OCI-LY1 (cell line): Measurements from ENCODE around the gene LEKR1.

Experiments used
- CTCF ChIP-seq: fragments of 200-600 bp; sonication (generic), shearing (Covaris generic); IDR thresholded peaks from 2 replicates; pipeline ENCODE4 v1.5.1; 2017; ENCODE audit warnings: mild to moderate bottlenecking, antibody characterized with exemption, low read length, moderate library complexity, mixed read lengths
- EZH2 ChIP-seq: fragments of 200-600 bp; sonication (generic), shearing (Covaris generic); IDR thresholded peaks from 2 replicates; pipeline ENCODE4 v1.8.0; 2017; ENCODE audit warnings: borderline replicate concordance, mixed run types, mild to moderate bottlenecking, antibody characterized with exemption, low read length, moderate library complexity, mixed read lengths

- TF ChIP-seq CTCF (no peak), EZH2 (no peak)
These were observed 66.5 kb downstream of the LEKR1 start for GRCh38 chr3:156892701-156893100.
